GM12873 (cell line): Measurements from ENCODE around the gene APOBEC2.

Experiments
- CTCF ChIP-seq: IDR thresholded peaks from 2 replicates; pipeline ENCODE4 v1.5.1; 2012; ENCODE audit warnings: low read depth, mild to moderate bottlenecking, moderate library complexity, low read length, control low read depth; ENCODE audit not compliant: insufficient read depth; ENCODE audit errors: missing control alignments

APOBEC2 gene

DNA sequence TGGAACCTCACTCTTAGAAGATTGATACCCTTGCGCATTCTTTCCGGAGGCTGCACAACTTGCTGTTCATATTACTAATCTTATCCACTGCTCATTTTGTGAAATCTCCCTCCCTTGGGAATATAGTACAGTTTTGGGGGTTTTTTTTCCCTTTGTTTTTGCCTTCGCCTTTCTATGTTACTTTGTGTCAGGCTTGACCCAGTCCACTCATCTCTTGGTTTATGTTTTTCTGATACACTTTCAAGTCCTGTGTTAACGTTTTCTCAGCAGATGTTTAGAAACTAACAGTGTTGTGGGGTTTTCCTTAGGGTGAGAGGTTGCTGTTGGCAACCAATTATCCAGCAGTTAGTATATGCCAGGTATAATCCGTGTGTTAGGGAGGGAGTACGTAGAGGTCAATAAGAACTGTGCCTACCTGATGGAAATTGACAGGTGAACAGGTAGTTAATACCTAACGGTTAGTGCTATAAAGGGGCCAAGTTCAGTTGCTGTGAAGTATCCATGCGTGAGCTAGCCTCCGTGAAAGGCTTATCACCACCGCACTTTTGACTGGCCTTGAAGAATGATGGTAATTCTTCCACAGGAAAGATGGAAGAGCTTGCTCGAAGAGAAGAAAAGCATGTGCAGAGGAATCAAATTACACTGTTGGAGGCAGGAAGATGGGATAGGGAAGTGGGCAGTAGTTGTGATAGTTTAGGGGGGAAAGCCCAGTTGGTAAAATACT lies 21.1 kb downstream of the APOBEC2 start:
- no peak for TF ChIP-seq CTCF

DNA sequence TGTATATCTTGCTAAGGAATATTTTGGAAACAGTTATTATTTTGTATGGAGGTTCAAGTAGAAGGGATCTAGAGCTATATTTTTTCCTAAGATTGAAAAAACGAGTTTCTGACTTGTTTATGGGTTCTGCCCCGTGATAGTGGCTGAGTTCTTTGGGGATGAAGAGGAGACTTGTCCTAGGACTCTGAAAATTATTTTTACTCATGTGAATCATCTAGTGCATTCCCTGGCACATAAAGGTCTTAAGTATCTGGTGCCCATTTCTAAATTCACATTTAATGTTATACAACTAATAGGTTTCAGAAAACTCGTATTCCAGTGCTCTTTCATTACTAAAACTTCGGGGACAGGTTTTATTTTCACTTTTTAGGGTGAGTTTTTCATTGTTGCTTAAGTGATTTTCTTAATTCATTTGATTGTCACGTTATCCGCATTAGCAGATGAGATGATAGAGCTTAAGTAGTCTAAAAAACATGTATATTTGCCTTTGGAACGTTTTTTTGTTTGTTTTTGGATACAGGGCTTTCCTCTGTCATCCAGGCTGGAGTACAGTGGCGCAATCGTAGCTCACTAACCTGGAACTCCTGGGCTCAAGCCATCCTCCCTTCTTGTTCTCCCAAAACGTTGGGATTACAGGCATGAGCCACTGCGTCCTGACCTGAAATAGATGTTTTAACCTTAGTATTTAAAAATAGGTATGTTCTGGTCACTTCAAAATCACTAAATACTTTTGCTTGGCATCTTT lies 21.9 kb downstream of the APOBEC2 start:
- TF ChIP-seq CTCF, result no peak

- TF ChIP-seq CTCF, result no peak
Observed at GRCh38 chr6:41075651-41076626, 22.9 kb downstream of the APOBEC2 start.

DNA sequence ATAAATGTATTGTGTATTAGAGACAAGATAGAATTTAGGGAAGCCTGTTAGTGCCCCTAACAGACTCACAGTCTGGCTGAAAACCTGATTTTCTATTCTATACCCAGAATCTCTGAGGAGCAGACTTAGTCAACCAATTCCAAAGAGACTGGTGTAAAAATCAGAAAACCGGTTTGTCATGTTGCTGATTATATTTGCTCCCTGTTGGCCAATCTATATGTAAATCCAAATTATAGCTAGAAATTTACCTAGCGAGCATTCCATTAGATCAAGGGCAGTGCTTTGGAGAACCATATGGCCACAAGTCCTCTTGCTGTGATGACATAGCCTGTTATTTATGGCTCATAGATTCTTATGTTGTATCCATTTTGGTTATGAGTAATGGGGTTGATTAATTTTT lies 24.5 kb downstream of the APOBEC2 start:
- TF ChIP-seq CTCF, result no peak

DNA sequence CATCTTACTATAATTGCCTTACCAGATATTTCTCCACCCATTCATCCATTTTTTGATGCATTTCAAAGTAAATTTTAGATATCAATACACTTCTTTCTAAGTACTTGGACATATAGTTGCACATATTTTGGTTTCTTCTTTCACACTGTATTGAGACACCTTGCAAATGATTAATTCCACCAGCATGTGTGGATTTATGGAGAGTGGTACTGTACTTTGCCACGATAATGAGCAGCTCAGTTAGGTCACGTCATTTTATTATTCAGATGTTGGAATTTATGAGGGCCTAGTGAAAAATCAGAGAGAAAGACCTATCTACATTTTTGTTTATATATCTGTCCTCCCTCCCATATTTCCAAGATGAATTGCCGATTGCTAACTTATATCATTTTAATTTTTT lies 25.1 kb downstream of the APOBEC2 start:
- no peak for TF ChIP-seq CTCF

DNA sequence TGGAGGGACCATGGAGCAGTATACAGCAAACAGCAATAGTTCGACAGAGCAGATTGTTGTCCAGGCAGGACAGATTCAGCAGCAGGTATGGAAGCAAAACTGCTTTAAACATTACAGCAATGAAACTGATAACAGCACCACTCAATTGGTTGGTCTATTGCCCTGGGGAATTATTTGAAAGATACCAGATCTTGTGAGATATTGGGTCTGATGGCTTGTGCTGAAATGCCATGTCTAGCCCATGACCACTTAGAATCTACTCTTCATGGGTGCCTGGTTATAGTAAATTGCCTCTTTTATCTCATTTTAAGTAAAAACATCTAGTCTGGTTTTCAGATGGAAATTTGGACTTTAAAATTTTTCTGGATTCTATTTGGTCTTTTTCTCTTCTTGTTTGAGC lies 26.1 kb downstream of the APOBEC2 start:
- TF ChIP-seq CTCF, result no peak

DNA sequence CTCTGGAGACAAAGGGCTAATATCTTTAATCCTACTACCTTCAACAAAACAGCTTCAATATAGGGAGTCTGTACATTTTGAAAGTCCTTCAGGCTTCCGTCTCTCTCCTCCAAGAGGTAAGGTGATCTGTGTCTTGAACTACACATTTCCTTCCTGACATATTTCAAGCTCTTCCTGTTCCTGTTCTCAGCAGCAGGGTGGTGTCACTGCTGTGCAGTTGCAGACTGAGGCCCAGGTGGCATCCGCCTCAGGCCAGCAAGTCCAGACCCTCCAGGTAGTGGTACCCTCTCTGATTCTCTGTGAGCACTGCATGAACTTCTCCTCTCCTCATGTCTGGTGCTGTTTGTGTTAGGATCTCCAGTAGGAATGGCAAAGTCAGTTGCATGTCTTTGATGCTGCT lies 27.6 kb downstream of the APOBEC2 start:
- no peak for TF ChIP-seq CTCF
